Right lobe of liver (tissue), 6 donors: ENCODE results near the gene USP8. TPM values are rescaled to one million over a fixed set of nuclear protein-coding genes. Genes with fewer than 3 reads are reported as not detected.

Experiments
- ATAC-seq, 4 donors: fragments of 200-7000 bp; cut with Tn5 transposase; one replicate each; pipeline ENCODE4 v1.9.1; 2020; ENCODE audit warnings: mild to moderate bottlenecking in 4 of 4, moderate library complexity in 4 of 4
- DNase-seq, 3 donors: peaks; one replicate each; pipeline ENCODE4 v3.0.0-alpha.2; 2020
- H3K27ac ChIP-seq, 3 donors: fragments of 200-600 bp; one replicate each; pipeline ENCODE4 v1.8.0; 2022
- H3K27me3 ChIP-seq, 2 donors: fragments of 200-600 bp; one replicate each; pipeline ENCODE4 v1.8.0; 2022
- H3K36me3 ChIP-seq, 4 donors: fragments of 200-600 bp; sonication (generic) in 1 of 4; one replicate each; pipeline versions ENCODE4 v1.5.1 to v1.8.0; 2017 to 2022; ENCODE audit warnings: control low read depth in 1 of 4
- H3K4me1 ChIP-seq, 4 donors: fragments of 200-600 bp; sonication (generic) in 1 of 4; one replicate each; pipeline versions ENCODE4 v1.5.1 to v1.8.0; 2017 to 2022; ENCODE audit warnings: control low read depth in 1 of 4
- H3K4me3 ChIP-seq, 3 donors: fragments of 200-600 bp; one replicate each; pipeline ENCODE4 v1.8.0; 2022
- H3K9me3 ChIP-seq, 4 donors: fragments of 200-600 bp; sonication (generic) in 1 of 4; one replicate each; pipeline versions ENCODE4 v1.5.1 to v1.8.0; 2017 to 2022; ENCODE audit warnings: control low read depth in 1 of 4
- POLR2A ChIP-seq: fragments of 450-650 bp; IDR thresholded peaks from one replicate; pipeline ENCODE4 v1.6.1; 2017; ENCODE audit warnings: antibody characterized with exemption, mild to moderate bottlenecking
- WGBS: methylation state at CpG from one replicate; pipeline ENCODE4 v1.1.6; 2018; ENCODE audit warnings: low coverage, low lambda C conversion rate; ENCODE audit not compliant: insufficient coverage; ENCODE audit errors: missing lambda C conversion rate; 5-methylcytosine and 5-hydroxymethylcytosine counted together
- intact Hi-C, 2 donors: fragments of 100-400 bp; cut with DNase I; formaldehyde crosslinking; loops; one replicate each; pipeline versions ENCODE4 v1.11.2 to v1.14.1; 2022
- total RNA-seq, 6 experiments: library from RNA; depleted of rRNA in 2 of 6; stranded (reverse); fragments of >200 nt in 2 of 6; fragmentation: NEBNext Ultra II Directional in 3 of 6; extraction: Animal tissue kit (Norgen Biotek cat#: 25700) in 3 of 6; gene quantifications; one replicate each; pipeline versions ENCODE4 v1.1.0 to v1.2.4, GENCODE V29; 2016 to 2023
- TF ChIP-seq, protein P1 (sequence below), 4 donors: fragments of 200-600 bp in 3 of 4; fragments of 450-650 bp in 1 of 4; IDR thresholded peaks; one replicate each; pipeline versions ENCODE4 v1.5.1 to v1.8.0; 2016 to 2022; ENCODE audit warnings: antibody characterized with exemption in 4 of 4, mild to moderate bottlenecking in 2 of 4
- donor health status: DM: no; HTN: yes; CAD: no.
- donor health status: DM: no; HTN: no; CAD: no.
- donor health status: DM: no; HTN: no; CAD: no.
- donor health status: DM: no; HTN: yes; CAD: no.
- donor health status: DM: no; HTN: yes; CAD: no.

USP8 gene
- total RNA-seq, 6 experiments from 2014 or later: 26.0 to 38.7 (median 34.6) TPM

DNA sequence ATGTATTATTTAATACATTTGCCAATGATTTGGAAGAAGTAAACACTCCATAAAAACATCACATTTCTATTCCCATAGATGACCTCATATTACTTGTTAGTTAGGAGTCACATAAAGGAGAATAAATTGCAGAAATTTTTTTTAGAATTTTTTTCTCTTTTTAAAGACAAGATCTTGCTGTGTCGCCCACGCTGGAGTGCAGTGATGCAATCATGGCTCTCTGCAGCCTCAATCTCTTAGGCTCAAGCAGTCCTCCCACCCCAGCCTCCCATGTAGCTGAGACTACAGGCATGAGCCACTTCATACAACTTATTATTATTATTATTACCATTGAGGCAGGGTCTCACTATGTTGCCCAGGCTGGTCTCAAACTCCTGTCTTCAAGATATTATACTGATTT, 12.3 kb upstream of the USP8 start:
- WGBS: 53% methylated on average over 2 of the region's 2 CpGs
- intact Hi-C loops: no loop called here
- no peaks in the 10 kb centered on the region for H3K9me3 ChIP-seq
- no peaks in the 10 kb centered on the region for H3K27me3 ChIP-seq
- DNase-seq: no peak
- no peak for ATAC-seq
- TF ChIP-seq POLR2A: no peak
- TF ChIP-seq, protein P1, sequence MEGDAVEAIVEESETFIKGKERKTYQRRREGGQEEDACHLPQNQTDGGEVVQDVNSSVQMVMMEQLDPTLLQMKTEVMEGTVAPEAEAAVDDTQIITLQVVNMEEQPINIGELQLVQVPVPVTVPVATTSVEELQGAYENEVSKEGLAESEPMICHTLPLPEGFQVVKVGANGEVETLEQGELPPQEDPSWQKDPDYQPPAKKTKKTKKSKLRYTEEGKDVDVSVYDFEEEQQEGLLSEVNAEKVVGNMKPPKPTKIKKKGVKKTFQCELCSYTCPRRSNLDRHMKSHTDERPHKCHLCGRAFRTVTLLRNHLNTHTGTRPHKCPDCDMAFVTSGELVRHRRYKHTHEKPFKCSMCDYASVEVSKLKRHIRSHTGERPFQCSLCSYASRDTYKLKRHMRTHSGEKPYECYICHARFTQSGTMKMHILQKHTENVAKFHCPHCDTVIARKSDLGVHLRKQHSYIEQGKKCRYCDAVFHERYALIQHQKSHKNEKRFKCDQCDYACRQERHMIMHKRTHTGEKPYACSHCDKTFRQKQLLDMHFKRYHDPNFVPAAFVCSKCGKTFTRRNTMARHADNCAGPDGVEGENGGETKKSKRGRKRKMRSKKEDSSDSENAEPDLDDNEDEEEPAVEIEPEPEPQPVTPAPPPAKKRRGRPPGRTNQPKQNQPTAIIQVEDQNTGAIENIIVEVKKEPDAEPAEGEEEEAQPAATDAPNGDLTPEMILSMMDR (IDR thresholded peaks at IDR 0.05): no peak
- H3K4me1 ChIP-seq: no peaks in the 10 kb centered on the region
- no peak overlapping the region for H3K27ac ChIP-seq
- H3K4me3 ChIP-seq: no peak overlapping the region
- H3K36me3 ChIP-seq: no peaks in the 10 kb centered on the region

GRCh38 chr15:50414624-50415023, 9.6 kb upstream of the USP8 start:
- DNase-seq (no peak), ATAC-seq (no peak)
- Histone ChIP-seq H3K36me3 (no peaks in the 10 kb centered on the region), H3K4me1 (no peaks in the 10 kb centered on the region), H3K27ac (no peak overlapping the region), H3K9me3 (no peaks in the 10 kb centered on the region), H3K27me3 (no peaks in the 10 kb centered on the region), H3K4me3 (no peak overlapping the region)
- 96% methylated on average over 2 of the region's 2 CpGs for WGBS
- intact Hi-C loops: no loop called here
- TF ChIP-seq, protein P1 (IDR thresholded peaks at IDR 0.05): no peak
- no peak for TF ChIP-seq POLR2A

- no peaks in the 10 kb centered on the region for H3K27me3 ChIP-seq
- ATAC-seq (peak in 1 of 4 donors; percentile 40), DNase-seq (no peak)
- no peaks in the 10 kb centered on the region for H3K9me3 ChIP-seq
- H3K36me3 ChIP-seq: no peaks in the 10 kb centered on the region
- WGBS: 49% methylated on average over 3 of the region's 3 CpGs
- TF ChIP-seq, protein P1 (IDR thresholded peaks at IDR 0.05): no peak
- TF ChIP-seq POLR2A: no peak
- no peak overlapping the region for H3K4me3 ChIP-seq
- H3K4me1 ChIP-seq: no peaks in the 10 kb centered on the region
- intact Hi-C loops: no loop called here
- no peak overlapping the region for H3K27ac ChIP-seq
Measured at GRCh38 chr15:50415752-50416404, 8.3 kb upstream of the USP8 start.

GRCh38 chr15:50416890-50417289, 7.3 kb upstream of the USP8 start:
- no peaks in the 10 kb centered on the region for H3K9me3 ChIP-seq
- ATAC-seq: no peak
- H3K27me3 ChIP-seq: no peaks in the 10 kb centered on the region
- TF ChIP-seq, protein P1 (IDR thresholded peaks at IDR 0.05): no peak
- no peak for TF ChIP-seq POLR2A
- no peaks in the 10 kb centered on the region for H3K4me1 ChIP-seq
- no peaks in the 10 kb centered on the region for H3K36me3 ChIP-seq
- intact Hi-C loops: no loop called here
- no peak overlapping the region for H3K4me3 ChIP-seq
- H3K27ac ChIP-seq: no peak overlapping the region
- 73% methylated on average over 1 of the region's 1 CpG for WGBS
- no peak for DNase-seq
